ENCODE measurements around the gene DGKG. TPM values are rescaled to one million over a fixed set of nuclear protein-coding genes. Genes with fewer than 3 reads are reported as not detected.

DGKG gene
- total RNA-seq, 4 donors from 2014 or later: 0.79 to 4.0 (median 1.6) TPM

- 52% methylated on average over 11 of the region's 11 CpGs for WGBS
- TF ChIP-seq CTCF (IDR thresholded peaks at IDR 0.05) (no peak), EP300 (IDR thresholded peaks at IDR 0.05) (no peak), POLR2AphosphoS5 (IDR thresholded peaks at IDR 0.05) (no peak), POLR2A (IDR thresholded peaks at IDR 0.05) (no peak)
- Histone ChIP-seq H3K27me3 (peaks cover 61% of the 10 kb centered on the region), H3K4me1 (peaks cover 22% of the 10 kb centered on the region), H3K27ac (no peak overlapping the region), H3K4me3 (no peak overlapping the region), H3K9me3 (no peaks in the 10 kb centered on the region), H3K36me3 (no peaks in the 10 kb centered on the region)
- DNase-seq (ENCODE audit: low spot score in 2 of 2): no peak
These were observed 3.4 kb upstream of the DGKG start for GRCh38 chr3:186365202-186365974.

- TF ChIP-seq POLR2A (IDR thresholded peaks at IDR 0.05) (no peak), EP300 (IDR thresholded peaks at IDR 0.05) (no peak), CTCF (IDR thresholded peaks at IDR 0.05) (no peak), POLR2AphosphoS5 (IDR thresholded peaks at IDR 0.05) (no peak)
- Histone ChIP-seq H3K4me3 (no peak overlapping the region), H3K9me3 (no peaks in the 10 kb centered on the region), H3K36me3 (no peaks in the 10 kb centered on the region), H3K4me1 (peaks cover 22% of the 10 kb centered on the region), H3K27me3 (peaks cover 48% of the 10 kb centered on the region), H3K27ac (no peak overlapping the region)
- DNase-seq (ENCODE audit: low spot score in 2 of 2): no peak
- WGBS: 83% methylated on average over 10 of the region's 10 CpGs
These were observed 954 bp upstream of the DGKG start for GRCh38 chr3:186362988-186363387.

GRCh38 chr3:186362537-186362842 lies 456 bp upstream of the DGKG start:
- Histone ChIP-seq H3K36me3 (no peaks in the 10 kb centered on the region), H3K27ac (no peak overlapping the region), H3K27me3 (peaks cover 45% of the 10 kb centered on the region), H3K4me1 (peaks cover 22% of the 10 kb centered on the region), H3K4me3 (peak overlapping the region; percentile 51), H3K9me3 (no peaks in the 10 kb centered on the region)
- 50% methylated on average over 9 of the region's 9 CpGs for WGBS
- DNase-seq (ENCODE audit: low spot score in 2 of 2): no peak
- no peak for TF ChIP-seq POLR2AphosphoS5 (IDR thresholded peaks at IDR 0.05)
- no peak for TF ChIP-seq EP300 (IDR thresholded peaks at IDR 0.05)
- no peak for TF ChIP-seq POLR2A (IDR thresholded peaks at IDR 0.05)
- no peak for TF ChIP-seq CTCF (IDR thresholded peaks at IDR 0.05)

- Histone ChIP-seq H3K36me3 (no peaks in the 10 kb centered on the region), H3K4me3 (peak overlapping the region; percentile 51), H3K9me3 (no peaks in the 10 kb centered on the region), H3K27me3 (peaks cover 45% of the 10 kb centered on the region), H3K27ac (peak overlapping the region; percentile 4), H3K4me1 (peaks cover 22% of the 10 kb centered on the region)
- no peak for DNase-seq (ENCODE audit: low spot score in 2 of 2)
- WGBS: 5% methylated on average over 20 of the region's 26 CpGs
- TF ChIP-seq POLR2AphosphoS5 (IDR thresholded peaks at IDR 0.05) (no peak), EP300 (IDR thresholded peaks at IDR 0.05) (no peak), CTCF (IDR thresholded peaks at IDR 0.05) (no peak), POLR2A (IDR thresholded peaks at IDR 0.05) (no peak)
These were observed 730 bp downstream of the DGKG start for GRCh38 chr3:186361246-186361761.

- Histone ChIP-seq H3K27ac (no peak overlapping the region), H3K36me3 (no peaks in the 10 kb centered on the region), H3K27me3 (peaks cover 45% of the 10 kb centered on the region), H3K4me1 (peaks cover 22% of the 10 kb centered on the region), H3K9me3 (no peaks in the 10 kb centered on the region), H3K4me3 (peak overlapping the region; percentile 51)
- WGBS: 2% methylated on average over 6 of the region's 27 CpGs
- TF ChIP-seq POLR2AphosphoS5 (IDR thresholded peaks at IDR 0.05) (no peak), CTCF (IDR thresholded peaks at IDR 0.05) (no peak), EP300 (IDR thresholded peaks at IDR 0.05) (no peak), POLR2A (IDR thresholded peaks at IDR 0.05) (no peak)
- DNase-seq (ENCODE audit: low spot score in 2 of 2): no peak
These were observed 1.3 kb downstream of the DGKG start for GRCh38 chr3:186360779-186361178.

All from suprapubic skin (tissue), 4 donors.